ENCODE data around the gene COX20. TPM values are rescaled to one million over a fixed set of nuclear protein-coding genes. Genes with fewer than 3 reads are reported as not detected.
A peak's percentile ranks its signal among the peaks of the same experiment; 100 is the strongest.

Gene COX20
- total and polyA plus RNA-seq, 2 of the 8 experiments (the other 6 are each of a cell fraction or from before 2014, with no cell fraction given) = 17.5 to 28.8 TPM

GRCh38 chr1:244815600-244816099, 19.8 kb upstream of the COX20 start (continued):
- no peak for TF ChIP-seq SIRT6 (IDR thresholded peaks at IDR 0.05; ENCODE audit: low read length)
- no peak for TF ChIP-seq SIX5 (IDR thresholded peaks at IDR 0.05; ENCODE audit: low read depth, low read length)
- TF ChIP-seq TAF1 (IDR thresholded peaks at IDR 0.05; ENCODE audit: low read depth, low read length) = peak; percentile 71
- TF ChIP-seq MAFK (IDR thresholded peaks at IDR 0.05; ENCODE audit: low read depth, low read length) = no peak
- TF ChIP-seq POU5F1 (IDR thresholded peaks at IDR 0.05; ENCODE audit: low read depth, low read length) = peak; percentile 84
- peak; percentile 53; the same call in 1 of the 2 replicates for TF ChIP-seq YY1 (IDR thresholded peaks at IDR 0.05; ENCODE audit: low read depth, low read length)
- no peak for TF ChIP-seq SIN3A (conservative IDR thresholded peaks at IDR 0.05 in 1 of 2, IDR thresholded peaks at IDR 0.05 in 1 of 2; ENCODE audit: low read depth in 1 of 2, low read length in 2 of 2)
- TF ChIP-seq EP300 (IDR thresholded peaks at IDR 0.05; ENCODE audit: borderline replicate concordance in 1 of 2, low read depth in 2 of 2, low read length in 2 of 2) = peak in 1 of 2 experiments; percentile 32; a peak in 1 of 3 replicates
- TF ChIP-seq RAD21 (IDR thresholded peaks at IDR 0.05 in 1 of 2, conservative IDR thresholded peaks at IDR 0.05 in 1 of 2; ENCODE audit: low read depth in 2 of 2, low read length in 2 of 2) = no peak
- TF ChIP-seq BCL11A (IDR thresholded peaks at IDR 0.05; ENCODE audit: low read depth in 2 of 2, low read length in 2 of 2) = no peak
- peak; percentile 24 for TF ChIP-seq KDM4A (IDR thresholded peaks at IDR 0.05; ENCODE audit: low read depth, low read length, severe bottlenecking)
- TF ChIP-seq MAX (IDR thresholded peaks at IDR 0.05) = no peak
- no peak for TF ChIP-seq RNF2 (IDR thresholded peaks at IDR 0.05; ENCODE audit: borderline replicate concordance, low read depth, low read length, missing control alignments, poor library complexity, severe bottlenecking)
- TF ChIP-seq CBX5 (IDR thresholded peaks at IDR 0.05; ENCODE audit: low read depth, low read length) = no peak
- TF ChIP-seq KDM1A (IDR thresholded peaks at IDR 0.05; ENCODE audit: borderline replicate concordance, low read length) = peak; percentile 87
- peak; percentile 81 for TF ChIP-seq NANOG (IDR thresholded peaks at IDR 0.05; ENCODE audit: insufficient read depth, low read depth, low read length, poor library complexity, severe bottlenecking)
- TF ChIP-seq JUN (IDR thresholded peaks at IDR 0.05; ENCODE audit: low read depth, low read length) = no peak
- no peak for TF ChIP-seq EGR1 (IDR thresholded peaks at IDR 0.05; ENCODE audit: borderline replicate concordance, low read depth, low read length)
- no peak for TF ChIP-seq TEAD4 (IDR thresholded peaks at IDR 0.05; ENCODE audit: low read depth, low read length)
- TF ChIP-seq CHD2 (IDR thresholded peaks at IDR 0.05; ENCODE audit: low read length) = no peak
- peak; percentile 30; the same call in 1 of the 2 replicates for TF ChIP-seq POLR2AphosphoS5 (IDR thresholded peaks at IDR 0.05; ENCODE audit: low read depth, low read length)
- no peak for TF ChIP-seq CTCF (IDR thresholded peaks at IDR 0.05; ENCODE audit: control extremely low read depth in 1 of 3, insufficient read depth in 1 of 3, low read depth in 1 of 3, low read length in 3 of 3)

Data from H1 (cell line).